Measurements from ENCODE around the gene SCN9A. TPM values are rescaled to one million over a fixed set of nuclear protein-coding genes. Genes with fewer than 3 reads are reported as not detected.

Gene SCN9A
- total RNA-seq, 2 experiments from 2014 or later, result not detected

- Histone ChIP-seq H3K27ac (ENCODE audit: low read depth, low read length, poor library complexity, severe bottlenecking) (no peak overlapping the region), H3K4me2 (ENCODE audit: low read length) (no peak overlapping the region), H3K4me1 (ENCODE audit: insufficient read depth, low read length, poor library complexity, severe bottlenecking) (peaks cover 21% of the 10 kb centered on the region), H3K36me3 (ENCODE audit: insufficient read depth, low read length) (no peaks in the 10 kb centered on the region), H3K4me3 (ENCODE audit: low read depth, low read length, poor library complexity, severe bottlenecking) (no peak overlapping the region), H3K79me2 (ENCODE audit: insufficient read depth, low read depth, low read length) (no peaks in the 10 kb centered on the region), H4K20me1 (ENCODE audit: insufficient read depth, low read length) (no peaks in the 10 kb centered on the region), H3K9me2 (ENCODE audit: insufficient read depth, low read length) (no peaks in the 10 kb centered on the region), H3K9me3 (ENCODE audit: low read length) (no peaks in the 10 kb centered on the region), H2AFZ (ENCODE audit: low read length) (no peak overlapping the region)
- CTCF ChIA-PET (ENCODE audit: unreplicated experiment), result no interaction called here
- no peak for TF ChIP-seq EZH2phosphoT487 (IDR thresholded peaks at IDR 0.05; ENCODE audit: borderline replicate concordance, low read depth, low read length)
- no peak for TF ChIP-seq CTCF (conservative IDR thresholded peaks at IDR 0.05; ENCODE audit: low read length)
- no TSS peak for BruUV-seq (replicated peaks)
- intact Hi-C loops (cut with micrococcal nuclease; ENCODE audit: unreplicated experiment), result no loop called here
- no peak for DNase-seq (ENCODE audit: low spot score)
- POLR2A ChIA-PET, result interaction anchor here (0.6 kb wide), 1 partner anchor 56 kb away, joined by 3 read pairs; no protein-coding TSS in a partner anchor
These were observed 36.9 kb downstream of the SCN9A start for GRCh38 chr2:166338831-166339339.

- Histone ChIP-seq H4K20me1 (ENCODE audit: insufficient read depth, low read length) (no peaks in the 10 kb centered on the region), H3K4me2 (ENCODE audit: low read length) (no peak overlapping the region), H3K4me3 (ENCODE audit: low read depth, low read length, poor library complexity, severe bottlenecking) (no peak overlapping the region), H3K27ac (ENCODE audit: low read depth, low read length, poor library complexity, severe bottlenecking) (no peak overlapping the region), H3K9me2 (ENCODE audit: insufficient read depth, low read length) (no peaks in the 10 kb centered on the region; the same call in 1 of the 2 replicates), H3K79me2 (ENCODE audit: insufficient read depth, low read depth, low read length) (no peaks in the 10 kb centered on the region), H3K9me3 (ENCODE audit: low read length) (no peaks in the 10 kb centered on the region), H3K4me1 (ENCODE audit: insufficient read depth, low read length, poor library complexity, severe bottlenecking) (peaks cover 13% of the 10 kb centered on the region), H3K36me3 (ENCODE audit: insufficient read depth, low read length) (no peaks in the 10 kb centered on the region), H2AFZ (ENCODE audit: low read length) (no peak overlapping the region)
- TF ChIP-seq EZH2phosphoT487 (IDR thresholded peaks at IDR 0.05; ENCODE audit: borderline replicate concordance, low read depth, low read length) (no peak), CTCF (conservative IDR thresholded peaks at IDR 0.05; ENCODE audit: low read length) (no peak)
- CTCF ChIA-PET (ENCODE audit: unreplicated experiment), result no interaction called here
- no peak for DNase-seq (ENCODE audit: low spot score)
- intact Hi-C loops (cut with micrococcal nuclease; ENCODE audit: unreplicated experiment), result no loop called here
- POLR2A ChIA-PET, result no interaction called here
- no TSS peak for BruUV-seq (replicated peaks)
These were observed 37.8 kb downstream of the SCN9A start for GRCh38 chr2:166337932-166338331.

- H4K20me1 ChIP-seq (ENCODE audit: insufficient read depth, low read length), result no peaks in the 10 kb centered on the region
- no TSS peak for BruUV-seq (replicated peaks)
- no peak overlapping the region for H3K4me2 ChIP-seq (ENCODE audit: low read length)
- no peak for TF ChIP-seq CTCF (conservative IDR thresholded peaks at IDR 0.05; ENCODE audit: low read length)
- TF ChIP-seq EZH2phosphoT487 (IDR thresholded peaks at IDR 0.05; ENCODE audit: borderline replicate concordance, low read depth, low read length), result no peak
- POLR2A ChIA-PET, result interaction anchor here (1.1 to 1.3 kb wide), 2 partner anchors 9 to 17 kb away, joined by 3 to 4 read pairs; no protein-coding TSS in a partner anchor
- intact Hi-C loops (cut with micrococcal nuclease; ENCODE audit: unreplicated experiment), result no loop called here
- no peaks in the 10 kb centered on the region; the same call in 1 of the 2 replicates for H3K9me2 ChIP-seq (ENCODE audit: insufficient read depth, low read length)
- no peak overlapping the region for H3K27ac ChIP-seq (ENCODE audit: low read depth, low read length, poor library complexity, severe bottlenecking)
- DNase-seq (ENCODE audit: low spot score), result no peak
- H3K36me3 ChIP-seq (ENCODE audit: insufficient read depth, low read length), result no peaks in the 10 kb centered on the region
- H2AFZ ChIP-seq (ENCODE audit: low read length), result no peak overlapping the region; the same call in 1 of the 2 replicates
- H3K4me3 ChIP-seq (ENCODE audit: low read depth, low read length, poor library complexity, severe bottlenecking), result no peak overlapping the region
- CTCF ChIA-PET (ENCODE audit: unreplicated experiment), result no interaction called here
- no peaks in the 10 kb centered on the region for H3K4me1 ChIP-seq (ENCODE audit: insufficient read depth, low read length, poor library complexity, severe bottlenecking)
- no peaks in the 10 kb centered on the region for H3K9me3 ChIP-seq (ENCODE audit: low read length)
- no peaks in the 10 kb centered on the region for H3K79me2 ChIP-seq (ENCODE audit: insufficient read depth, low read depth, low read length)
These were observed 40.5 kb downstream of the SCN9A start for GRCh38 chr2:166335284-166335683.

Measured in OCI-LY7 (cell line).